NCI-H128 (cell line): ENCODE measurements around the gene CACNA1B.

Source experiments
- DNase-seq: peaks from one replicate; lab custom pipeline; 2025; ENCODE audit not compliant: unreplicated experiment; lab: John Stamatoyannopoulos, UW

Gene CACNA1B

DNA sequence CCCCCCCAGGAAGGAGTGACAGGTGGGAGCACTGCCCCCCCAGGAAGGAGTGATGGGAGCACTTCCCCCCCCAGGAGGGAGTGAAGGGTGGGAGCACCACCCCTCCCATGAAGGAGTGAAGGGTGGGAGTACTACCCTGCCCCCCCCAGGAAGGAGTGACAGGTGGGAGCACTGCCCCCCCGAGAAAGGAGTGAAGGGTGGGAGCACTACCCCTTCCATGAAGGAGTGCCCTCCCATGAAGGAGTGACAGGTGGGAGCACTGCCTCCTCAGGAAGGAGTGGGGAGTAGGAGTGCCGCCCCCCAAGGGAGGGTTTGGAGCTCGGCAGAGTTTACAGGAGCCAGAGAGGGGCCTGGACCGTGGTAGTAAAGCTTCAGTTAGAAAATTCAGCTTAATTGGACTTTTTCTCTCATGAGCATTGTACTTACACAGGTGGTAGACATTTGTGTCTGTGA, 100.7 kb downstream of the CACNA1B start:
- no peak for DNase-seq

DNA sequence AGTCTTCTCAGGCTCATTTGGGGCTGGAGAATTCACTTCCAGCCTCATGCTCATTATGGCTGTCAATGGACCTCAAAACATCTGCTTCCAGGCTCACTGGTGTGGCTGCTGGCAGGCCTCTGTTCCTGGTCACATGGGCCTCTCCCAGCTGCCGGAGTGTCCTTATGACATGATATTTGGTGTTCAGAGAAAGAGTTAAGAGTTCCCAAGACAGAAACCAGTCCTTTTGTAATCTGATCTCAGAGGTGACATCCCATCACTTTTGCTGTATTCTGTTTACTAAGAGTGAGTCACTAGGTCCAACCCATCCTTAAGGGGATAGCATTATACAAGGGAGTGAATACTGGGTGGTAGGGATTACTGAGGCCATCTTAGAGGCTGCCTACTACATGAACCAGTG, 104.6 kb downstream of the CACNA1B start:
- no peak for DNase-seq

DNA sequence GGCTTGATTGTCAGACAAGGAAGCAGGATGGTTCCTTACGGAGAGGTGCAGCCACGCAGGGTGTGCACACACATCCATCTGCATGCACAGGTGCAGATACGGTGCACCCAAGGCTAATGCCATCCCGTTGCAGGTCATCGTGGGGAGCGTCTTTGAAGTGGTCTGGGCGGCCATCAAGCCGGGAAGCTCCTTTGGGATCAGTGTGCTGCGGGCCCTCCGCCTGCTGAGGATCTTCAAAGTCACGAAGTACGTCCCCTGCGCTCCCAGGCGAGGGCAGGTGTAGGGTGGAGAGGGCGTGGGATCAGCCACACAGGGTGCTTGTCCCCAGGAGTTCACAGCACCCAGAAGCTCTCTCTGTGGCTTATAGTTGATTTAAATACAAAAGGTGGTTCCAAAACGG, 106.4 kb downstream of the CACNA1B start:
- no peak for DNase-seq

DNA sequence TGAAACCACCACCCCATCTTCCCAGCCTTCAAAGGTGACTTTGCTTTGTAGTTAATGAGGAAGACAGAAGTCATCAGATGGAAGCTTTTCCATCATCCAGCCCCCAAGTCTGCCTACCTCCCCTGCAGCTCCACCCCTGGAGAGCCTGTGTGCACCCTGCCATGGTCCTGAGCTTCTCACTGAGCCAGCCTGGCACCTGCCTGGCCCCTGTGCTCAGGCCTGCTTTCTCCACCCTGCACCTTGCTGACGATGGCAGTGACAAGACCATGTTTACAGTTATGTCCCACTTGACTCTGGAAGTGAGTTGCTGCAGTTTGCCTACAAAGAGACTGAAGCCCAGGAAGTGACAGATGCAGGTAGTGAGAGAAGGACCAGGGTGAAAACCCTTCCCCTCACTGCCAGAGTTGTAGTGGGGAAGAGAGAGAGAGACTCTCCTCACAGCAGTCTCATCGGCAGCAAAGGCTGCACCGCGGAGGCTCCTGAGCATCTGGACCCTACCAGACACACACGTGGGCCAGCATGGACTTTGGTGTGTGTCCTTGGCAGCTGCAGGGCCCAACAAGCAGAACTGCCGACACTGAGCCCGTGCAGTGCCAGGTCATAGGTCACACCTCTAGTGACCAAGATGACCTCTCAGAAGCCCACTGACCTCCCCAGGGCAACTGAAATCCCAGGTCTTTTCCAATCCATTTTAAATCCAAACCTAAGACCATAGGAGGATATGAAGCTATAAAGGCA, 107.1 kb downstream of the CACNA1B start:
- no peak for DNase-seq

DNA sequence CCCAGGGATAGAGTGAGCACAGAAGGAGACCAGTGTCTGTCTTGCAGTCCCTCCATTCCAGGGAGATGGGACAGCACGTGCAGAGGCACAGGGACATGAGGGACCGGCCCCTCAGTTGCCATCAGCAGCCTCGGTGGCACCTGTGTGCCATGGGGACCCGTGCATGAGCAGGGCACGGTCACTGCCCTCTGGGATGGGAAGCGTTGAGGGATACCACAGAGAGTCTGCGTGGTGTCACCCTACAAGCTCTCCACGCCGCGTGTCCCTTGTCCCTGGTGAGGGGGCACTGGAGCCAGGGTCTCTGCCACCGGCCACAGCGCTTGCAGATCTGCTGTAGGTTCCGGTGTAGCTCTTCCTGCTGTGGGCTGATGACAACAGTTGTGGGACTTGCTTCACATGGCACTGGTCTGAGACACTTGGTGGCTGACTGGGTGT, 108.1 kb downstream of the CACNA1B start:
- no peak for DNase-seq

DNA sequence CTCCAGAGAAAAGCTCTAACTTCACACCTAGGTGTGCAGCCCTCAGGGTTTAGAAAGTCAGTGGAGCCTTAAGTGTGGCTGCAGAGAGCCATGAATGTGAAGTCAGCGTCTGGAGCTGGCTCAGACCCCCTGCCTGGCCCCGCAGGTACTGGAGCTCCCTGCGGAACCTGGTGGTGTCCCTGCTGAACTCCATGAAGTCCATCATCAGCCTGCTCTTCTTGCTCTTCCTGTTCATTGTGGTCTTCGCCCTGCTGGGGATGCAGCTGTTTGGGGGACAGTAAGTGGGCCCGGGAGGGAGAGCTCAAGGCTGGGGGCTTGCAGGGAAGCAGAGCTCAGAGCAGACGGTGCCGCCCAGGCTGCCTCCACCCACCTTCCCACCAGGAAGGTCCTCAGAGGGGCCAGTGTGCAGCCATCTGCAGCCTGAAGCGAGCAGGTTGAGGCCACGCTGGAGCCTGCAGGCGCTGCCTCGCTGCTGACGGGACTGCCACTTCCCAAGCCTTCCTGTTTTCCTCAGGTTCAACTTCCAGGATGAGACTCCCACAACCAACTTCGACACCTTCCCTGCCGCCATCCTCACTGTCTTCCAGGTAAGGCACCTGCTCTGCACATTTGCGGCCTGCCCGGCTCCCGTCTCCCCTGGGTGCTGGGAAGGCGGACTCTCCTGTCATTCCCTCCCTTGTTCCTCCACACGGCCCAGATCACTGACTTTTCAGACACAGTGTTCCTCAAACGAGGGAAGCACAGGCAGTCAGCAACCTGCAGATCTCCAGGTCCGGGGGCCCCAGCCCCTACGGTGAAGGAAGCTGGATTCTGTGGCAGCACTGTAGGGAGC, 108.9 kb downstream of the CACNA1B start:
- DNase-seq = no peak

DNA sequence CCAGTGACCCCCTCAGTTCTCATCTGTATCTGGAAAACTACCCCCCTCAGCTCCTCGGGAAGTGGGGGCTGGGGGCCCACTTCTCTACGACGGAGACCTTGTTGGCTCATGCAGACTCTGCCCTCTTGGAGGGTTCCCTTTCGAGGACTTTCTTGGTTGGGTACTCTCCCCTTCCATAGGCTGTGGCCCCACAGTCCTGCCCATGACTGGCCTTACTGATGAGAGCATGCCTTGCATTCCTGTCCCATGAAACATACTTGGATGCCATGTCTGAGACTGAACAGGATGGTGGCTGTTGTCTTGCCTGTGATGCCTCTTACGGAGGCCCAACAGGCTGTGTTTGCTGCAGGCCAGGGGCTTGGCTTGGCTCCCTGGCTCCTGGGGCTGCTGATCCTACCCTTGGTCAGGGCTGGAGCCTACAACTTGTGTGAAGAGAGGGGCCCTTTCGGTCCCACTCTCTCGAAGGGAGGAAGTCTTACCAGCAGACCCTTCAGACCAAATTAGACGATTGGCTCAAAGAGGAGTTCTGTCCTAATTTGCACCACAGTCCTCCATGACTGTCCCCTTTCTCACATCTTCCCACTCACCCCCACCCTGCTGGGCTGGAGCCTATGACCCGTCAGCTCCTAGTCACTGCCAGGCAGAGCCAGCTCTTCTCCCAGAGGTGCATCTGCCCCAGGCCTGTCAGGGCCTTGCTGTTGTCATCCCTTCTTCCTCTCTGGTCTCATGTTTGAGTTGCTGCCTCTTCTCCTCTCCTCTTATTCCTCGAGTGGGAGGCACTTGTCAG, 109.9 kb downstream of the CACNA1B start:
- no peak for DNase-seq

DNA sequence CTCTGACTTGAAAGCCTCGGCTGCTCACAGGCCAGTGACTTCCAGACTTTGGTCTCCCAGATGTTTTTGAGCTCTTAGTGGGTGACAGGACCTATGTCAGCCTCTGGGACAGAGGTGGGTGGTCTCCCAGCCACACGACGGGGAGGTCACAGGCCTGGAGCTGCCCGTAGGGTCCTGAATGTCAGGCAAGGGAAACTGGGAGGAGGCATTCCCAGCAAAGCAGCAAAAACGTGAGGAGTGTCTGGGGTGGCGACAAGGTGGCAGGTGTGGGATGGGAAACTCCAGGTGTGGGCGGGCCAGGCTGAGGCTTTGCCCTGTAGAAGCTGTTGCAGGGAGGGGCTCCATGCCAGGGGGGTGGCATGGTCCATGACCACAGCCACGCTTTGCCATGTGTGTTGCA, 110.5 kb downstream of the CACNA1B start:
- DNase-seq = no peak

DNA sequence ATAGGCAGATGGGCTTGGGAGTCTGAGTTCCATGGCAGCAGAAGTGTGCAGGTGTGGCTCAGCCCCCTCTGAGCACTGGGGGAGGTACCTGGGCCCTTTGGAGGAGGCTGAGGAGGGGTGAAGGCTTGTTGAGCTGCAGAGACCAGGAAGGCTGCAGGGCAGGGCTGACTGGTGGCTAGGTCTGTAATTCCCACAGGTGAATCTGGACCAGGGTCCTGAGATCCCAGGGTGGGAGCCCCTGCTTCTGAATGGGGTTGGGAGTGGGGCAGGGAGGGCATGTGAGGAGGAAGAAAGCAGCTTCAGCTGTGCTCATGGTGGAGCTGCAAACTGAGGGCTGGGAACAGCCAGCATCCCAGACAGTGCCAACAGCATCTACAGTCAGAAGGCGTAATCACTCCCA, 111.1 kb downstream of the CACNA1B start:
- DNase-seq = no peak

DNA sequence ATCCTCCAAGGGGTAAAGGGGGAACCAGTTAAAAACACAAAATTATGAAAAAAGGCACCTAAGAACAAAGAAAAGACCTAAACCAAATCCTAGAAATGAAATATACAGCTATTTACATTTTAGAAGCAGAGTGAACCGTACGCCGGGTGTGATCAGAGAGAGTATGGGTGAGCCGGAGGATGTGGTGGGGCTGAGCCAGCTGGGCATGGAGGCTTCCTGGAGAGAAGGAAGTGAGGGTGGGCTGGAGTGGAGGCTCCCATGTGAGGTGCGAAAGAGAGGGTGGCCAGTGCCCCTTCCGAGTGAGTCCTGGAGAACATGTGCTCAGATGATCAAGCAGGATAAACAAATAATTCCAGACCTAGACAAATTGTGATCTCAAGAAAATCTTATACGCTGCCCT, 111.6 kb downstream of the CACNA1B start:
- DNase-seq = no peak

DNA sequence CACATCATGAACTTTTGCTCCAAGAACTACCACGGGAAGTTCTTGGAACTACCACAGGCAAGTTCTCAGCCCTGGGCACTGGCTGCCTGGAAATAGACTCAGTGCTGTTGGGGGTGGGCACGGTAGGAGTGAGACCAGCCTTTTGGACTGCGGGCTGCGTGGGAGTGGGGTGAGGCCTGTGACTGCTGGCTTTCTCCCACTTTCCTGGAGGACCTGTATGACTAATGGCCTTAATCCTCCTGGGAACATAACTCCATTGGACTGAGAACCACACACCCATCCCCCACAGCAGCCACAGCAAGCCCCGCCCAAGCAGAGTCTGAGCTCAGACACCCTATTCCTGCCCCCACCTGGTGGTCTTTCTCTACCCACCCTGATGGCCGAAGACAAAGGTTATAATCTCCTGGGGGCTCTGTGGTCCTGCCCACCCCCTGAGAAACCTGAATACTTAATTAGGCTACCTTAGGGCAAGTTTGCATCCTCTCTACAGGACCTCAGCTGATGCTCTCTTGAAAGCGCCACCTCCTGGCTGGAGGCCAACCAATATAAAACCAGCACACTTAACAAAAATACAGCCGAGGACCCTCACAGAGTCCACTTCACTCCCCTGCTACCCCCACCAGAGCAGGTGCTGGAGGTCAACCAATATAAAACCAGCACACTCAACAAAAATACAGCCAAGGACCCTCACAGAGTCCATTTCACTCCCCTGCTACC, 112.6 kb downstream of the CACNA1B start:
- no peak for DNase-seq

DNA sequence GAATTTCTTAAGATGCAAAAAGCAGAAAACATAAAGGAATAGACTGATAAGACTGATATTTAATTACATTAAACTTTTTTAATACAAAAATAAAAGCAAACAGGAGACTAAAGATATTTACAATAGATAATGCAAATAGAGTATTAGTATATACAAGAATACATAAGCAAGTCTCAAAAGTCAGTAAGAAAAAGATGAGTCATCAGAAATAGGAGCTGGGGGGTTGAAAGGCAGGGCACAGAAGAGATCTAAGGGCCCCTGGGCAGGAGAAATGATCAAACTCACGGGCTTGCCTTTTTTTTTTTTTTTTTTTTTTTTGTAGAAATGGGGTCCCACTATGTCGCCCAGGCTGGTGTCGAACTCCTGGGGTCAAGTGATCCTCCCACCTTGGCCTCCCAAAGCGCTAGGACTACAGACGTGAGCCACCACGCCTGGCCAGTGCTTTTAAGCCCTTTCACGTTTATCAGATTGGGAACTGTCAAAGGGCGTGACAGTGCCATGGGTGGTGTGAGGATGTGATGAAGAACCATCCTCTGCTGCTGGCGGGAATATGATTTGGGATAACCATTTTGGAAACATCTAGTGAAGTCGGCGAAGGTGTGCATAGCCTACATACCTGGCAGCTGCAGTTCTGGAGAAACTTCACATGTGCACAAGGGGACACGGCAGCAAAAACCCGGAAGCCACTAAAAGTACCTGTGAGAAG, 126.1 kb downstream of the CACNA1B start:
- DNase-seq = no peak

DNA sequence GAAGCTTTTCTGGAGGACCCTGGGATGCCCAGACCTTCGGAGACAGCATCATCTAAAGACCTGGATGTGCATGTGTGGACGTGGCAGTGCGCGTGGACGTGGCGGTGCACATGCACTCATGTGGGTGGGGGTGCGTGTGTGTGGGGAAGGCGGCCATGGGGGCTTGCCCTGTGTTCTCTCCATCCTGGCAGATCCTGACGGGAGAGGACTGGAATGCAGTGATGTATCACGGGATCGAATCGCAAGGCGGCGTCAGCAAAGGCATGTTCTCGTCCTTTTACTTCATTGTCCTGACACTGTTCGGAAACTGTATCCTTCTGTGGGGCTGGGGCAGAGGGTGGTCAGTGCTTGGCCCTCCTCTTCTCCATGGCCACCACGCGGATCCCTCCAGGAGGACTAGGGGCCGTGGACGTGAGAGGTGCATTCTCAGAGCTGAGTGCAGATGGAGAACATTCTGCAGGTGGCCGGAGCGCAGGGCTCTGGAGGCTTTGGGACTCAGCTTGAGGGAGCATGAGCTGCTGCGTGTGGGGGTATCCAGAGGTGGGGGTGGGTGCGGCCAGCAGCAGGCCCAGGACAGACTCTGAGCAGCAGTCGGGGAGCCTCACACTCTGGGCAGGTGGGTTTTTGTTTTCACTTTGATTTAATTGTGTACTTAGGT, 129.1 kb downstream of the CACNA1B start:
- DNase-seq = no peak

DNA sequence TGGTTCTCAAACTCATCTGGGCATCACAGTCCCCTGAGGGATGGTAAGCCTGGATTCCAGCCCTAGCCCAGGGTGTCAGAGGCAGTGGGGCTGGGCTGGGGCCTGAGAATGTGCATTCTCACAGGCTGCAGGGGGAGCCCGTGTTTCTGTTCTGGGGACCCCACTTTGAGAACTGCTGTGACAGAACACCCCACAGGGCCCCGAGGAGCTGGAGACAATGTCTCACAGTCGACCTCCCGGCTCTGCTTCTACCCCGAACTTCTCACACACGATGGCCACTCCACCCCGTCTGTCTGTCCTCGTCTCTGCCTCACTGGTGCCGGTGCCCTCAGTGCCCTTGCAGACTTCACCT, 130.0 kb downstream of the CACNA1B start:
- DNase-seq = no peak

DNA sequence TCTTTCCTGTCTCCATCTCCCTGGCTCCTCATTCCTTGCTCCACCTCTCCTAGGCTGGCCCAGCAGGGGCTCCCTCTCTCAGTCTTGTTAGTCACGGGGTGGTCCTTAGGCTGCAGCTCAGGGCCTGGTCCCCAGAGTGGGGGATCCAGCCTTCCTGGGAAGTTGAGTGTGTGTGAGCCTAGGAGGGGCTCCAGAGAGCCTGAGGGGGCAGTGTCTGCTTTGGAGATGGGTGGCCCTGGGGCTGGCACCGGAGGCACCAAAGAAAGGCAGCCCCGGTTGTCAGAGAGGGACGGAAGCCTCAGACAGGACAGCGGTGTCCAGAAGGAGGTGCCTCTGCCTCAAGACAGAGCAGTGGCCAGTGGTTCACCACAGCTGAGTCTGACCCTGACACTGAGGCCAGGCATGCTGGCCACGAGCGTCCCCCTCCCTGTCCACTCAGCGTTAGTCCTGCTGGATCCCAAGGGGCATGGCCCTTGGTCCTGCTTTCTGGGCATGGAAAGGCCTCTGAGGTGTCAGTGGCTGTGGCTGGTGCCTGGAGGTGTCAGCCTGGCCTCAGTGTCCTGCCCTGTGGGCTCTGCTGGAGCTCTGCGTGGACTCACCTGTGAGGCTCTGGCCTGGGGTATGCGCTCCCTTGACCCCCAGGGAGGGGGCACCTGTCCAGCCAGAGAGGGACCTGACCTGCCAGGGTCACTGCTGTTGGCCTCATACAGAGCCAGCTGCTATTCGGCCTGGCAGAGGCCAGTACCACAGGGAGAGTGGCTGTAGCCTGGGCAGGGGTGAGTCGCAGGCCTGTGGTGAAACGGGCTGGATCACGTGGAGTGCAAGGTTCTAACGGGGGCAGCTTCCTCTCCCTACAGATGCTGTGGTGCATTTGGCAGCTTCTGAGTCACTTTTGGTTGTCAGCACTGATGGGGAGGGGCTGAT, 130.6 kb downstream of the CACNA1B start:
- DNase-seq = no peak

DNA sequence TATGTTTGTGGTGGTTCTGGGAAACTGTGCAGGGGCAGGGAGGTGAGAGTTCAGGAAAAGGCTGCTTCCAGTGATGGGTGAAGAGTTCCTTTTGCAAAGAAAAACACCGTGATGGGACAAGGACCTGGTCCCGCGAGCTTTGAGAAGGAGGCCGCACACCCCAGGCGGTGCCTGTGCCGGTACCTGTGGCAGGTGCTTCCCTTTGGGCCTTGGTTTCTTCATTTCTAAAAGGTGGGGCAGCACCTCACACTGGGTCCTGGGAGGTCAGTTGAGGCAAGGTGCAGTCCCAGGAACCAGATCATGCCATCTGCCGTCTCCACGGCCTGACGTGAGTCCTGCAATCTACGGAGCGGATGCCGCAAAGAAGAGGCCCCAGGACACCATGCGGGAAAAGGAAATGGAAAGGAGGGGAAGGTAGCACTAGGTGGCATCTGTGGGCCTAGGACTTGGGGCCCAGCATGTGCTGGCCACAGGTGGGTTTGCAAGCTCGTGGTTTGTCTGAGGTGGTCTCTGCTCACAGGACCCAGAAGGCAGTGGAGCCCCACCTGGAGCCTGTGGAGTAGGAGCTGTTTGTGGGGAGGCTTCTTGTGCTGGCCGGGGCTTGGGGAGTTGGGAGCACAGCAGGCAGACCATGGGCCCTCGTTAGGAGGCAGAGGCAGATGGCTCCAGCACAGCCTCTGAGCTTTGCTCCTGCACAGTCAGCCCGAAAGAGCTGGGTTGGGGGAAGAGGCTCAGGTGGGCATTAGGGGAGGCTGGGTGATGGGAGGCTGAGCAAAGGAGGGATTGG, 131.6 kb downstream of the CACNA1B start:
- DNase-seq = no peak

DNA sequence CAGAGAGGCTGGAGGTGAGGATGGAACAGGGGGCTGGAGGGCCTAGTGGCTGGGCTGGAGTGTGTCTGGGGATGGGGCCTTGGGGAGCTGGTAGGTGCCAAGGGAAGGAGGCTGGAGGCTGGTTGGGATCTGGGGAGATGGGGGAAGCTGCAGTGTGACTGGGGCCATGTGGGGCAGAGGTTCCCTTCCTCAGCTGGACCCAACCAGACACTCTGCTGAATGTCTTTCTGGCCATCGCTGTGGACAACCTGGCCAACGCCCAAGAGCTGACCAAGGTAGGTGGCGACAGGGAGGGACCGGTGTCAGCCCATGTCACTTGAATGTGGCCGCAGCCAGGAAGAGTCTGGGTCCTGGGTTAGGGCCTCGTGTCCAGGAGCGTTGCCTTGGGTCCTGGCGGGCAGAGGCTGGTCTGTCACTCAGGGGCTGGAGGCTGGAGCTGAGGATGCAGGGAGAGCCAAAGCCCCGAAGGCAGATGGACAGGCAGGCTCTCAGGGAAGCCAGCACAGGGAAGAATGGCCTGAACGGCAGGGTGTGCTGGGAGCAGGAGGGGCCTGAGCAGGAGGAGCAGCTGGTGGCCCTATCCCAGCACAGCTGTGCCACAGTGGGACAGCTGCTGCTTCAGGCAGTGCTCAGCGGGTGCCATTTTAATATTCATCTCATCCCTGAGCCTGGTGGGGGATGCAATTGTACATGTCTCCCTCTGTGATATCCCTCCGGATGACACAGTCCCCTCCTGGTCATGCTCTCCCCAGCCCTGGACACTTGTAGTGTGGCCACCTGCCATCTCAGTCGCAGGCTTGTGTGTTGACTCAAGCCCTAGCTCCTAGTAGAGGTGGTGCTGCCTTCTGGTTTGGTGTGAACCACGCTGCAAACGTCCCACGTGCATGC, 132.5 kb downstream of the CACNA1B start:
- DNase-seq = no peak
